Measurements from ENCODE around the gene FRMD4A.
"Not testable (repeated sequence)": the region's sequence is repeated elsewhere in the genome, so short reads cannot be mapped to it uniquely, and the experiment has no call there.

FRMD4A gene

GRCh38 chr10:14240253-14241189, 90.2 kb downstream of the FRMD4A start:
- TF ChIP-seq, protein P1, sequence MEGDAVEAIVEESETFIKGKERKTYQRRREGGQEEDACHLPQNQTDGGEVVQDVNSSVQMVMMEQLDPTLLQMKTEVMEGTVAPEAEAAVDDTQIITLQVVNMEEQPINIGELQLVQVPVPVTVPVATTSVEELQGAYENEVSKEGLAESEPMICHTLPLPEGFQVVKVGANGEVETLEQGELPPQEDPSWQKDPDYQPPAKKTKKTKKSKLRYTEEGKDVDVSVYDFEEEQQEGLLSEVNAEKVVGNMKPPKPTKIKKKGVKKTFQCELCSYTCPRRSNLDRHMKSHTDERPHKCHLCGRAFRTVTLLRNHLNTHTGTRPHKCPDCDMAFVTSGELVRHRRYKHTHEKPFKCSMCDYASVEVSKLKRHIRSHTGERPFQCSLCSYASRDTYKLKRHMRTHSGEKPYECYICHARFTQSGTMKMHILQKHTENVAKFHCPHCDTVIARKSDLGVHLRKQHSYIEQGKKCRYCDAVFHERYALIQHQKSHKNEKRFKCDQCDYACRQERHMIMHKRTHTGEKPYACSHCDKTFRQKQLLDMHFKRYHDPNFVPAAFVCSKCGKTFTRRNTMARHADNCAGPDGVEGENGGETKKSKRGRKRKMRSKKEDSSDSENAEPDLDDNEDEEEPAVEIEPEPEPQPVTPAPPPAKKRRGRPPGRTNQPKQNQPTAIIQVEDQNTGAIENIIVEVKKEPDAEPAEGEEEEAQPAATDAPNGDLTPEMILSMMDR (conservative IDR thresholded peaks at IDR 0.05; ENCODE audit: control insufficient read depth, insufficient read depth, low read depth, low read length): no peak
- DNase-seq (ENCODE audit: low read depth): no peak
- H3K4me3 ChIP-seq (ENCODE audit: control insufficient read depth, low read depth, low read length): no peak overlapping the region

DNA sequence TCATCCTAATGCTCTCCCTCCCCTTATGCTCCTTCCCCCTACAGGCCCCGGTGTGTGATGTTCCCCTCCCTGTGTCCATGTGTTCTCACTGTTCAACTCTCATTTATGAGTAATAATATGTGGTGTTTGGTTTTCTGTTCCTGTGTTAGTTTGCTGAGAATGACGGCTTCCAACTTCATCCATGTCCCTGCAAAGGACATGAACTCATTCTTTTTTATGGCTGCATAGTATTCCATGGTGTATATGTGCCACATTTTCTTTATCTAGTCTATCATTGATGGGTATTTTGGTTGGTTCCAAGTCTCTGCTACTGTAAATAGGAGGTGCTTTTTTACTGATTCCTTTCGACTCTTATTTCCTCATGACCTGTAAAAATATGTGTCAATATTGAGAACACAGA, 92.1 kb downstream of the FRMD4A start:
- not testable (repeated sequence) for DNase-seq (ENCODE audit: low read depth); H3K4me3 ChIP-seq (ENCODE audit: control insufficient read depth, low read depth, low read length)

DNA sequence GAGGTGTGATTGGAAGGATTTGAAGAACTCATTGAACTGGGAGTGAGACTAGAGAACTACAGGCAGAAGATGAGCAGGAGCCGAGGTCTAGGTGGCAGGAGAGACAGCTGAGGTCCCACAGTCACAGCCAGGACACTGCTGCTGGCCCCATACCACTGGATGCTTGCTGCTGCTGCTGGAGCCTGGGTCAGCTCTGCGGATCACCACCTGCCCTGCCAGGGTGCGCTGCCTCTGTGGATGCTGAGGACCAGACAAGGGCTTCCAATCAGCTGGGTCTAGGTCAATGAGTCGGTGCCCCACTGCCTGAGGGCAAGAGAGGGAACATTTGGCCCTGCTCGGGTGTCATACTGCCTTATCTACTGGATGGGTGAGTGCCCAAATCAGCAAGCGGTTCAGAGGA, 94.4 kb downstream of the FRMD4A start:
- DNase-seq (ENCODE audit: low read depth): no peak
- no peak overlapping the region for H3K4me3 ChIP-seq (ENCODE audit: control insufficient read depth, low read depth, low read length)
- TF ChIP-seq, protein P1 (conservative IDR thresholded peaks at IDR 0.05; ENCODE audit: control insufficient read depth, insufficient read depth, low read depth, low read length): no peak

- TF ChIP-seq, protein P1 (conservative IDR thresholded peaks at IDR 0.05; ENCODE audit: control insufficient read depth, insufficient read depth, low read depth, low read length): no peak
- H3K4me3 ChIP-seq (ENCODE audit: control insufficient read depth, low read depth, low read length): no peak overlapping the region
- no peak for DNase-seq (ENCODE audit: low read depth)
Observed at GRCh38 chr10:14235566-14236195, 95.0 kb downstream of the FRMD4A start.

DNA sequence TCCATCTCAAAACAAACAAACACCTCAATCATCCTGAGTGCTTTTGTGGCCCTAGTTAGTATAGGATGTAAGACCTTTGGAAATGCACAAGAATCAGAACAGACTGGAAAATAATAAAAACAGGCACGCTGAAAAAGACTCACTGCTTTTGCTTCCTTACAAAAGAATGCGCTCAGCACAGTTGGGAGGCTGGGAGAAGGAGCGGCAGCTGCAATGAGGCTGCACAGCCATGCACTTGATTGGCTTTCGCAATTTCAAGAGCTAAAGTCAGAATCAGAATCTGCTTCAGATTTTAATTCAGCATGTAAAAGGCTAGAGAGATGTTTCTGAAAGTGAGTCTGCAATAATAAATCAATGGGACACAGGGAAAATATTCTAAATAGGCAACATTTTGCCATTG, 97.2 kb downstream of the FRMD4A start:
- TF ChIP-seq, protein P1 (conservative IDR thresholded peaks at IDR 0.05; ENCODE audit: control insufficient read depth, insufficient read depth, low read depth, low read length): no peak
- DNase-seq (ENCODE audit: low read depth): no peak
- H3K4me3 ChIP-seq (ENCODE audit: control insufficient read depth, low read depth, low read length): no peak overlapping the region

- DNase-seq (ENCODE audit: low read depth); H3K4me3 ChIP-seq (ENCODE audit: control insufficient read depth, low read depth, low read length): not testable (repeated sequence)
Observed at GRCh38 chr10:14228798-14229197, 101.9 kb downstream of the FRMD4A start.

DNA sequence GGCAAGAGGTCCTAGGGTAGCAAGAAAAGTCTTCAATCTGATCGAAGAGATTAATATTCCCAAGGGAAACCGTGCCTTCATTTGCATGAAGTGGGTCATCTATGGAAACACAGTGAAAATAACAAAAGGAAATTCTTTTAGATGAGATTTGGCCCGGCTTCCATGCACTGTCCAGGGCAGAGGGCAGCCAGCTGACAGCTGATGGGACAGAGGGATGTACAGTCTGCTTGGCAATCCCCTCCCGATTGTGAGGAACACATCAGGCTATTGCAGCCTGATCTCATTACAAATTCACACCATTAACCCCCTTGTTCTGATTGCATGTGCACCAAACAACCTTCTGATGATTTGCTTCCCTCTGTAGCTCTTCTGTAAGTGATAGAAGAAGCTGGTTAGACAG, 105.3 kb downstream of the FRMD4A start:
- TF ChIP-seq, protein P1 (conservative IDR thresholded peaks at IDR 0.05; ENCODE audit: control insufficient read depth, insufficient read depth, low read depth, low read length): no peak
- H3K4me3 ChIP-seq (ENCODE audit: control insufficient read depth, low read depth, low read length): no peak overlapping the region
- DNase-seq (ENCODE audit: low read depth): no peak
